K562 (cell line): ENCODE results near the gene ZNF148. TPM values are rescaled to one million over a fixed set of nuclear protein-coding genes. Genes with fewer than 3 reads are reported as not detected.

ENCODE experiments used
- ATAC-seq: fragments of 200-7000 bp; cut with Tn5 transposase; 3 replicates; pipeline ENCODE4 v1.9.1; 2020; ENCODE audit warnings: moderate library complexity
- BruUV-seq: library from RNA; stranded (reverse); fragments of 400-500 nt; replicated peaks from 2 replicates; lab custom pipeline; 2021; lab: Mats Ljungman, UMichigan
- CTCF ChIA-PET: fragments of 300-600 bp; formaldehyde crosslinking; extraction: SDS; loops from one replicate; lab custom pipeline; 2021; ENCODE audit warnings: low intra/inter-chr PET ratio; lab: Yijun Ruan, JAX
- POLR2A ChIA-PET: fragments of 300-600, 350-650 bp; sonication (Branson Sonifier 250); formaldehyde crosslinking; extraction: SDS; loops from one replicate; lab custom pipeline; 2021; ENCODE audit warnings: antibody characterized with exemption, inconsistent platforms; lab: Yijun Ruan, JAX
- DNase-seq, 4 experiments: peaks; one replicate each; pipeline versions ENCODE4 v3.0.0 to v3.0.0-alpha.2; 2011 to 2018; ENCODE audit warnings: low spot score in 3 of 4, mixed read lengths in 3 of 4; ENCODE audit errors: extremely low read depth in 1 of 4
- FAIRE-seq: peaks from 2 replicates; lab custom pipeline; 2011; peaks lifted over from hg19 to GRCh38; lab: Jason Lieb, UNC
- H2AFZ ChIP-seq: 2 replicates; pipeline ENCODE4 v1.6.0; 2011; ENCODE audit warnings: low read depth, low read length, control low read depth, inconsistent platforms
- H3K27ac ChIP-seq: fragments of 200-600 bp; 3 replicates; pipeline ENCODE4 v1.8.0; 2011; ENCODE audit warnings: low read depth, mild to moderate bottlenecking, control low read depth, inconsistent platforms, low read length, moderate library complexity, mixed read lengths; ENCODE audit errors: extremely low read depth
- H3K27me3 ChIP-seq, 2 experiments: fragments of 300-600 bp in 1 of 2; 2 replicates in 1 of 2; 3 replicates in 1 of 2; pipeline versions ENCODE4 v1.6.0 to v1.8.0; 2011; ENCODE audit warnings: inconsistent platforms in 2 of 2, low read length in 2 of 2, mild to moderate bottlenecking in 1 of 2, mixed read lengths in 1 of 2, moderate library complexity in 1 of 2; ENCODE audit not compliant: control insufficient read depth in 2 of 2, insufficient read depth in 2 of 2
- H3K36me3 ChIP-seq: fragments of 300-600 bp; 3 replicates; pipeline ENCODE4 v1.8.0; 2011; ENCODE audit warnings: mild to moderate bottlenecking, low read length, inconsistent platforms; ENCODE audit not compliant: control insufficient read depth, insufficient read depth
- H3K4me1 ChIP-seq, 2 experiments: fragments of 200-600 bp in 1 of 2; replicated peaks in 1 of 2; 2 replicates in 1 of 2; 3 replicates in 1 of 2; pipeline versions ENCODE4 v1.5.1 to v1.8.0; 2011; ENCODE audit warnings: inconsistent platforms in 2 of 2, low read length in 2 of 2, mild to moderate bottlenecking in 1 of 2, mixed read lengths in 1 of 2, moderate library complexity in 1 of 2; ENCODE audit not compliant: control insufficient read depth in 2 of 2, insufficient read depth in 2 of 2
- H3K4me2 ChIP-seq: 2 replicates; pipeline ENCODE4 v1.6.1; 2011; ENCODE audit warnings: low read length, control low read depth, inconsistent platforms, mixed read lengths; ENCODE audit not compliant: insufficient read depth
- H3K4me3 ChIP-seq: fragments of 200-600 bp; sonication (generic), shearing (Covaris generic); 2 replicates; pipeline ENCODE4 v1.5.1; 2016; ENCODE audit warnings: control low read depth, inconsistent platforms
- H3K79me2 ChIP-seq: fragments of 200-600 bp; 3 replicates; pipeline ENCODE4 v1.8.0; 2011; ENCODE audit warnings: low read length, inconsistent platforms; ENCODE audit not compliant: control insufficient read depth, insufficient read depth
- H3K9ac ChIP-seq, 2 experiments: 2 replicates each; pipeline versions ENCODE4 v1.6.0 to v1.6.1; 2011; ENCODE audit warnings: low read depth in 2 of 2, low read length in 2 of 2, control low read depth in 1 of 2, inconsistent platforms in 1 of 2, mild to moderate bottlenecking in 1 of 2, mixed read lengths in 1 of 2; ENCODE audit not compliant: insufficient read depth in 1 of 2
- H3K9me1 ChIP-seq: one replicate; pipeline ENCODE4 v1.6.0; 2011; ENCODE audit warnings: inconsistent platforms, mild to moderate bottlenecking, low read length, moderate library complexity; ENCODE audit not compliant: control insufficient read depth, insufficient read depth
- H3K9me3 ChIP-seq: replicated peaks from 2 replicates; pipeline ENCODE4 v1.5.1; 2011; ENCODE audit warnings: low read depth, low read length, inconsistent platforms; ENCODE audit not compliant: control insufficient read depth, insufficient read depth
- H4K20me1 ChIP-seq: replicated peaks from 2 replicates; pipeline ENCODE4 v1.6.1; 2011; ENCODE audit warnings: low read length, inconsistent platforms, mixed read lengths; ENCODE audit not compliant: control insufficient read depth, insufficient read depth
- DPF2 ChIP-seq: fragments of 450-650 bp; IDR thresholded peaks from 2 replicates; pipeline ENCODE4 v1.6.1; 2016
- GTF2E2 ChIP-seq: fragments of 200-800 bp; sonication (Bioruptor generic); IDR thresholded peaks from 2 replicates; pipeline ENCODE4 v1.6.1; 2016; ENCODE audit warnings: missing genetic modification characterization, missing compliant biosample characterization
- HCFC1 ChIP-seq: IDR thresholded peaks from 2 replicates; pipeline ENCODE4 v1.6.1; 2012; ENCODE audit warnings: low read depth, low read length, improper control_type of control experiment
- SMC3 ChIP-seq: conservative IDR thresholded peaks from 2 replicates; pipeline ENCODE4 v1.6.1; 2011; ENCODE audit warnings: low read depth, low read length, improper control_type of control experiment; ENCODE audit not compliant: insufficient read depth
- XRCC3 ChIP-seq: fragments of 450-650 bp; IDR thresholded peaks from 2 replicates; pipeline ENCODE4 v1.6.1; 2017; ENCODE audit warnings: mild to moderate bottlenecking, moderate library complexity
- WGBS: fragments of 100-300 bp; shearing (Covaris generic); methylation state at CpG from one replicate; pipeline ENCODE4 v1.1.6; 2016; ENCODE audit warnings: low coverage, mixed read lengths; ENCODE audit not compliant: insufficient coverage; ENCODE audit errors: missing lambda C conversion rate; 5-methylcytosine and 5-hydroxymethylcytosine counted together
- in situ Hi-C: fragments of 300-500 bp; cut with MboI; formaldehyde crosslinking; loops from 4 replicates; pipeline ENCODE4 v1.15.0; 2018; ENCODE audit warnings: inconsistent platforms, mixed read lengths
- intact Hi-C: fragments of 100-400 bp; cut with micrococcal nuclease; formaldehyde crosslinking; loops from 2 replicates; pipeline ENCODE4 v1.14.2; 2022
- polyA plus RNA-seq, 8 experiments: library from polyadenylated mRNA; depleted of rRNA in 4 of 8; stranded (reverse) in 5 of 8; unstranded in 3 of 8; fragments of >200 nt; fragmentation: Nextera tagmentation in 2 of 8; fragmentation: Illumina TruSeq in 1 of 8; extraction: Ambion mirVana in 2 of 8; extraction: Trizol in 1 of 8; gene quantifications; 2 replicates each; pipeline versions ENCODE4 v1.2.1 to v1.2.3, GENCODE V29; 2011 to 2014; ENCODE audit warnings: inconsistent platforms in 1 of 8, missing spikeins in 1 of 8
- total RNA-seq, 7 experiments: library from RNA; depleted of rRNA in 6 of 7; stranded (reverse); fragments of >200 nt in 6 of 7; fragmentation: Illumina TruSeq in 2 of 7; extraction: Trizol in 2 of 7; gene quantifications; 2 replicates each; pipeline versions ENCODE4 v1.2.1 to v1.2.3, GENCODE V29; 2011 to 2021; ENCODE audit warnings: low replicate concordance in 1 of 7
- TF ChIP-seq, protein P1 (sequence below): fragments of 450-650 bp; conservative IDR thresholded peaks from 2 replicates; pipeline ENCODE4 v1.6.1; 2016; ENCODE audit warnings: missing genetic modification characterization, low read depth, mild to moderate bottlenecking, control low read depth, missing compliant biosample characterization
- TF ChIP-seq, protein P2 (sequence below): sonication (generic); formaldehyde crosslinking; IDR thresholded peaks from 2 replicates; pipeline ENCODE4 v1.8.0; 2022; ENCODE audit warnings: mild to moderate bottlenecking, missing genetic modification reagents
- TF ChIP-seq, protein P3 (sequence below): fragments of 250-450 bp; sonication (Bioruptor Pico); IDR thresholded peaks from 2 replicates; pipeline ENCODE4 v1.5.0; 2021; ENCODE audit warnings: mild to moderate bottlenecking, moderate library complexity

Gene ZNF148
- total and polyA plus RNA-seq, 9 of the 15 experiments (the other 6 are each of a cell fraction or from before 2014, with no cell fraction given), result 2.7 to 15.1 (median 8.3) TPM

DNA sequence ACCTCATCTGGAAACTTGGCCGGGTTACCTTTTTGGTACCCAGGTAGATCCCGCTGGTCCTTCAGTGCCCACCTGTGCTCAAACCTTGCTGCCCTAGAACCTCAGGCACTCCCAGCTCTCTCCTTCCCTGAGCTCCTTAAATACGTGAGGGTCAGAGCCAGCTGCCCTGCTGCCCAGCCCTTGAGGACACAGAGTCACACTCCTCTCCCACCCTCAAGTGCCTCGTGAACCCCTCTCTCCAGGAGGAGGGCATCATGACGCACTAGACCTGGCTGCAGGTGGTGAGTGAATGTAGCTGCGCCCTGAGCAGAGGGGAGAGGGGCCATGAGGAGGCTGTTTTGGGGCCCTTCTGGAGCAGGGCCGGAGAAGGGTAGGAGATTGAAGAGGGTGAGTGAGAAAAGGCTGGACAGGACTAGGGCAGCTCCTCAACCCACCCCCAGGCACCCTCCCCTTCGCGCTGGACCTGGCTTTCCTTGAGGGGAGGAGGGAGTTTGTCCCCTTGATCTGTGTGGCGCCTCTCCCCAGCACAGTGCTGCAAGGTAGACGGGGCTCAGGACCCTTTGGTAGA lies 163.5 kb downstream of the ZNF148 start:
- H3K9me1 ChIP-seq, result no peaks in the 10 kb centered on the region
- H3K36me3 ChIP-seq, result no peaks in the 10 kb centered on the region
- H3K9me3 ChIP-seq, result no peaks in the 10 kb centered on the region
- H3K4me2 ChIP-seq, result no peak overlapping the region
- no peak overlapping the region for H2AFZ ChIP-seq
- H4K20me1 ChIP-seq, result no peaks in the 10 kb centered on the region
- FAIRE-seq, result no peak
- H3K79me2 ChIP-seq, result no peaks in the 10 kb centered on the region
- POLR2A ChIA-PET, result no interaction called here
- WGBS, result 20% methylated on average over 6 of the region's 11 CpGs
- intact Hi-C loops, result no loop called here
- in situ Hi-C loops, result no loop called here
- CTCF ChIA-PET, result no interaction called here
- no peak overlapping the region for H3K4me3 ChIP-seq
- H3K27me3 ChIP-seq, result peaks cover 0 to 6% of the 10 kb centered on the region in 2 experiments; a peak in 1 of 5 replicates
- peaks cover 0 to 9% of the 10 kb centered on the region in 2 experiments; a peak in 2 of 5 replicates for H3K4me1 ChIP-seq
- H3K9ac ChIP-seq, result no peak overlapping the region
- no peak for DNase-seq
- TF ChIP-seq SMC3 (no peak), HCFC1 (no peak), XRCC3 (no peak), DPF2 (no peak), GTF2E2 (tag) (no peak)
- TF ChIP-seq, protein P1, sequence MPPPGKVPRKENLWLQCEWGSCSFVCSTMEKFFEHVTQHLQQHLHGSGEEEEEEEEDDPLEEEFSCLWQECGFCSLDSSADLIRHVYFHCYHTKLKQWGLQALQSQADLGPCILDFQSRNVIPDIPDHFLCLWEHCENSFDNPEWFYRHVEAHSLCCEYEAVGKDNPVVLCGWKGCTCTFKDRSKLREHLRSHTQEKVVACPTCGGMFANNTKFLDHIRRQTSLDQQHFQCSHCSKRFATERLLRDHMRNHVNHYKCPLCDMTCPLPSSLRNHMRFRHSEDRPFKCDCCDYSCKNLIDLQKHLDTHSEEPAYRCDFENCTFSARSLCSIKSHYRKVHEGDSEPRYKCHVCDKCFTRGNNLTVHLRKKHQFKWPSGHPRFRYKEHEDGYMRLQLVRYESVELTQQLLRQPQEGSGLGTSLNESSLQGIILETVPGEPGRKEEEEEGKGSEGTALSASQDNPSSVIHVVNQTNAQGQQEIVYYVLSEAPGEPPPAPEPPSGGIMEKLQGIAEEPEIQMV (tag), result no peak
- TF ChIP-seq, protein P2, sequence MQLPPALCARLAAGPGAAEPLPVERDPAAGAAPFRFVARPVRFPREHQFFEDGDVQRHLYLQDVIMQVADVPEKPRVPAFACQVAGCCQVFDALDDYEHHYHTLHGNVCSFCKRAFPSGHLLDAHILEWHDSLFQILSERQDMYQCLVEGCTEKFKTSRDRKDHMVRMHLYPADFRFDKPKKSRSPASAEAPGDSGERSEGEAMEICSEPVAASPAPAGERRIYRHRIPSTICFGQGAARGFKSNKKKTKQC (CRISPR knock-in tag), result no peak
- TF ChIP-seq, protein P3, sequence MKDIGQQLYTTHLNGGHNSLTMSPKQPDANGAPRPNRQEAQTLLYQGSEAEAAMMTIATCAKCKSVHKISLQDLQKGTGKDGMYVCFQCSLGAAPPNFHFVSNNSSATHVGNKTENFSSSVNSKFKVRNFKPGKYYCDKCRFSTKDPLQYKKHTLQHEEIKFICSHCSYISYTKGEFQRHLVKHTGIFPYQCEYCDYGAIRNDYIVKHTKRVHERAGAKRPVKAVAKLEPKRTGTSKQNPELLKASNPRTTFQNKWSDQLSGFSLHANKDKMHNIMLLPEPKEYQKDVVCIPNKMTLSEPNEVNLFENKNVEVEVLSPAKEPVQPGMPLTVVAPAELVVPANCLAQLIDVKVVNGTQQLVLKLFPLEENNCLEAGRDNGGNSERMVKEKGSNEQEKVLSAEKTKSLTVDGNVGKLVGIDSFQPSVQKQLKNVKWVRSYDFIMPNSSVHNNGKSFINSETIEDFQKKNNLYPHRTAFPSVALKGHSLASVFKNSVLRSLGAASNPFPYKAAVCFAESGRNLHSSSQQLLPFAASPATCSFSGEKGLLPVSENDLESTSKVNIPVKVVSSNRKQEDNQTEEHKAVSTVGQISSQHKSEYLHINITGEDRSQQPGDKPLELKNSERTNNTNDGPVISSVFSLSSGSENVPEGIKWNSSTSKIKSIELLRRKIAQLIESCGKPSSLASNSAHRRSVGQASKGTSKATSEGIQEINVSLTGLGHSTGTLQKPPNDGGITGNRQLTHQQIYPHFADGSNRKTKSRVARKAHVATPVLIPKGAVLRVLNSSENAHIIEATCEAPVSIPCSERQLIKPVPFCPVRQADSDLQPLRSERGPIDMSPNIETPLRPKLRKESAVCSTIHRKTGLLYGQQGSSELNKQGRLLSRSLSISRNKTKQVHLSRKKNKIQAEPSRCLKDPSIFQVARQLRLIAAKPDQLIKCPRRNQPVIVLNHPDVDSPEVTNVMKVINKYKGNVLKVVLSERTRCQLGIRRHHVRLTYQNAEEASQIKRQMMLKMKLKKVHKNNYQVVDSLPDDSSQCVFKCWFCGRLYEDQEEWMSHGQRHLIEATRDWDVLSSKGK (CRISPR knock-in tag), result no peak
- TF ChIP-seq, all 486 proteins: peak for 0
- no peak overlapping the region for H3K27ac ChIP-seq
- BruUV-seq, result no TSS peak
- no peak for ATAC-seq
